Measurements from ENCODE around the gene OTUD5. TPM values are rescaled to one million over a fixed set of nuclear protein-coding genes. Genes with fewer than 3 reads are reported as not detected.

OTUD5 gene
- total and polyA plus RNA-seq, 4 donors: 26.4 to 50.6 (median 42.4) TPM

DNA sequence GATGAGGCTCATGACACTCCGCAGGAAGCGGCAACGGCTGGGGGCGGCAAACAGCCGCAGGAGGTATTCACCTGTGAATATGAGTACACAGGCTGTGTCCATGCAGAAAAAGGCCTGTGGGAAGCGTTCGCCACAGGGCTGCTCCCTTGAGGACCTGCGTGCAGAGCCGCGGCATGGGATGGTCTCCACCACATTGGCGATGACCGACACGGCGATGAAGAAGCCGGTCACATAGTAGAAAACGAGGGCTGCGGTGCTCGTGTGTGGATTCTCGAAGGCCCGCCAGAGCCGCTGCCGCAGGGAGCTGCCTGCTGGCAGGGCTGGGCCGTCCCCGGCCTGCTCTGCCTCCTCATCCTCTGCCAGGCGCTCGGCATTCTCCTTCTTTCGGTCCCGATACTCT is 12.1 kb upstream of the OTUD5 start:
- no peaks in the 10 kb centered on the region for H3K9me3 ChIP-seq (ENCODE audit: control insufficient read depth, low read length)
- no peak for ATAC-seq (ENCODE audit: low FRiP score)

DNA sequence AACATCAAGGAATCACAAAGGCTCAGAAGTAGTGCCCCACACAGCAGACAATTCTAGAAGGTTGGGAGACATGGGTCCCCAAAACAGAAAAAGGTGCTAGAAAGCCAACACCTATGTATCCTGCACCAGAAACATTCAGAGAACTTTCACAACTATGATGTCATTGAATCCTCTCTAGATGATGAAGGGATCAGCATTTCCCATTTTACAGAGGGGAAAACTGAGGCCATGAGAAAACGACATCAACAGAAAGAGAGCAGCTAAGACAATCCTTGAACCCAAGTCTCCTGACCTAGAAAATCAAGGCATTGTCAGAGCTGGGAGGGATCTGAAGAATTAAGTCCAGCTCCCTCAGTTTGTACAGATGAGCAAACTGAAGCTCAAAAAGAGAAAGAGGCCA is 11.0 kb upstream of the OTUD5 start:
- WGBS, 2 donors: 42 to 83% methylated on average over 1 of the region's 1 CpG

More for the DNA sequence above, 12.1 kb upstream of the OTUD5 start:
- intact Hi-C loops (cut with DNase I): no loop called here
- no peaks in the 10 kb centered on the region for H3K4me1 ChIP-seq (ENCODE audit: control insufficient read depth in 1 of 2, insufficient read depth in 2 of 2, low read length in 2 of 2)
- no peak overlapping the region for H3K4me3 ChIP-seq (ENCODE audit: low read length in 2 of 2)
- no peaks in the 10 kb centered on the region for H3K36me3 ChIP-seq (ENCODE audit: control insufficient read depth in 1 of 2, insufficient read depth in 2 of 2, low read length in 1 of 2)
- no peak overlapping the region for H3K27ac ChIP-seq (ENCODE audit: low read depth in 1 of 2, low read length in 2 of 2)
- peak in 1 of 2 donors; percentile 40 for DNase-seq
- H3K27me3 ChIP-seq (ENCODE audit: control insufficient read depth in 1 of 2, insufficient read depth in 2 of 2, low read length in 1 of 2): no peaks in the 10 kb centered on the region
- 90 to 95% methylated on average over 28 of the region's 28 CpGs for WGBS, 2 donors

DNA sequence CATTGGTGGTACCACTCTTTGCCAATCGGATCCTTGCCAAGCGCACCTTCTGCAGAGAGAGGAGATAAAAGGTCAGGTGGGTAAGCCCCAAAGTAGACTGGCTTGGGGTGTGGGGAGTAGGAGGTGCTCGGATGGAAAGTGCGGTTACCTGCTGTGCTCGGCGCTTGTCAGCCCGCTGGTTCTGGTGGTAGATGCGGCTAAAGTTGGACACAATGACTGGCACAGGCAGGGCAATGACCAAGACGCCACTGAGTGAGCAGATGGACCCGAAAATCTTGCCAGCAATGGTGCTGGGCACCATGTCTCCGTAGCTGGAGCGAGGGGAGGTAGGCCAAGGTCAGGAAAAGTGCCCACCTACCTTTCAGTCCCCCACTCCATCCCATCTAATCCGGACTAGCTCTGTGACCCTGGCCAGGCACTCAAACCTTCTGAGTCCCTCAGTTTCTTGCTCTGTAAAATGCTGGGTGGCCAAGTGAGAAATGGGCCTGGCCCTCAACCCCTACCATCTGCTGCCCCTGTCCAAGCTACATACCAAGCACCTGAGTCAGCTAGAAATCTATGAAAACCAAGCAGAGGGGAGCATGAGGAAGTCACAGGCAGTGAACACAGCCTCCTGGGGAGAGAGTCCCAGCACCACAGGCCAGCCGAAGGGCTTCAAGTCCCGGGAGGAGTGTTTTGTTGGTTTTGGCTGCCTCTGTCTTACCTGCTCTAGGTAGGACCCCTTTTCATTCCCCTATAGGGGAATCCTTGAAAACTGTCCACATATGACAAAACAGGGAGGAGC is 9.6 kb upstream of the OTUD5 start:
- DNase-seq: peak in 1 of 2 donors; percentile 27
- no peaks in the 10 kb centered on the region for H3K9me3 ChIP-seq (ENCODE audit: control insufficient read depth, low read length)
- H3K36me3 ChIP-seq (ENCODE audit: control insufficient read depth in 1 of 2, insufficient read depth in 2 of 2, low read length in 1 of 2): no peaks in the 10 kb centered on the region
- H3K4me3 ChIP-seq (ENCODE audit: low read length in 2 of 2): no peak overlapping the region
- WGBS, 2 donors: 73 to 80% methylated on average over 15 of the region's 15 CpGs
- H3K27ac ChIP-seq (ENCODE audit: low read depth in 1 of 2, low read length in 2 of 2): peak overlapping the region in 1 of 2 donors; percentile 10
- H3K4me1 ChIP-seq (ENCODE audit: control insufficient read depth in 1 of 2, insufficient read depth in 2 of 2, low read length in 2 of 2): no peaks in the 10 kb centered on the region
- ATAC-seq (ENCODE audit: low FRiP score): no peak
- H3K27me3 ChIP-seq (ENCODE audit: control insufficient read depth in 1 of 2, insufficient read depth in 2 of 2, low read length in 1 of 2): no peaks in the 10 kb centered on the region
- intact Hi-C loops (cut with DNase I): no loop called here

More for the DNA sequence above, 11.0 kb upstream of the OTUD5 start:
- Histone ChIP-seq H3K27ac (ENCODE audit: low read depth in 1 of 2, low read length in 2 of 2) (no peak overlapping the region), H3K36me3 (ENCODE audit: control insufficient read depth in 1 of 2, insufficient read depth in 2 of 2, low read length in 1 of 2) (no peaks in the 10 kb centered on the region), H3K4me3 (ENCODE audit: low read length in 2 of 2) (no peak overlapping the region), H3K4me1 (ENCODE audit: control insufficient read depth in 1 of 2, insufficient read depth in 2 of 2, low read length in 2 of 2) (no peaks in the 10 kb centered on the region), H3K27me3 (ENCODE audit: control insufficient read depth in 1 of 2, insufficient read depth in 2 of 2, low read length in 1 of 2) (no peaks in the 10 kb centered on the region), H3K9me3 (ENCODE audit: control insufficient read depth, low read length) (no peaks in the 10 kb centered on the region)
- intact Hi-C loops (cut with DNase I): no loop called here
- ATAC-seq (ENCODE audit: low FRiP score) (no peak), DNase-seq (no peak)

DNA sequence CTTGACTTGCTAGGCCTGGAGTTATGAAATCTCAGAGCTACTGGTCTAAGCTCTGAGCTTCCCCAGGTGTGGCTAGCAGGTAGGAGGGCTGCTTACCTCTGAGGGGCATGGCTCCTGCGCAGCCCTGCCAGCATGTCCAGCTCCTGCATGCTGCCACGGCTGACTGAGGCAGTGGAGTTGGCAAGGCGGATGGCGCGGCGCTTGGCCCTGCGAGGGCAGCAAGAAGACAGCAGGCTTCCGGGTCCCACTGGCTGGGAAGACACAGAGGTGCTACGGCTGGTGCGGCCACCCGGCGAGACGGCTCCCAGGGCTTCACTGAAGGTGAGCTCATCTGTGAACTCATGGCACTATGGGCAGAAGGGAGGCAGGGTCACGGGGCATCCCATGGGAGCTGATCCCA is 8.6 kb upstream of the OTUD5 start:
- WGBS, 2 donors: 91 to 93% methylated on average over 14 of the region's 14 CpGs
- no peaks in the 10 kb centered on the region for H3K36me3 ChIP-seq (ENCODE audit: control insufficient read depth in 1 of 2, insufficient read depth in 2 of 2, low read length in 1 of 2)
- H3K27me3 ChIP-seq (ENCODE audit: control insufficient read depth in 1 of 2, insufficient read depth in 2 of 2, low read length in 1 of 2): no peaks in the 10 kb centered on the region
- H3K27ac ChIP-seq (ENCODE audit: low read depth in 1 of 2, low read length in 2 of 2): no peak overlapping the region
- H3K9me3 ChIP-seq (ENCODE audit: control insufficient read depth, low read length): no peaks in the 10 kb centered on the region
- ATAC-seq (ENCODE audit: low FRiP score) (no peak), DNase-seq (peak in 1 of 2 donors; percentile 35)
- intact Hi-C loops (cut with DNase I): no loop called here
- H3K4me3 ChIP-seq (ENCODE audit: low read length in 2 of 2): no peak overlapping the region
- no peaks in the 10 kb centered on the region for H3K4me1 ChIP-seq (ENCODE audit: control insufficient read depth in 1 of 2, insufficient read depth in 2 of 2, low read length in 2 of 2)

DNA sequence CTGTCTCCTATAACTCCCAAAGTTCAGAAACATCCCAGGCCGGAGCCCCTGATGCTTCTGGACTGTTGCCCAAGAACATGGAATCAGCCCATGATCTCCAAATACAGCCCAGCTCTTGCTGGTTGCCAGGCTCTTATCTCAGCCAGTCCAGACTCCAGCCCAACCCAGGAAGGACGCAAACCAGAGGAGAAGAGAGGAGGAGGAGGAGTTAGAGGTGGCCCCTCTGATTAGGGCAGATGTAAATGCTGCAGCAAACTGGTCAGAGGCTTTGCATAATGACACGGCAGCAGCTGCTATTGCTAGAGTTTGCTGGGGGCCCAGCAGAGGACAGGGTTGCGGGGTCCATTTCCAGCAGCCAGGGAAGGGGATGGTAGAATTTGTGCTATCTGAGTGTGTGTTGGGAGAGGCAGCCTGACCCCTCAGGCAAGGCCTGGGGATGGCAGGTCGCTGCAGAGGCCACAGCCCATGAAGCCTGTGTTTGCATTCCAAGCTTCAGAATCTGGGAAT is 4.2 kb upstream of the OTUD5 start:
- Histone ChIP-seq H3K27me3 (ENCODE audit: control insufficient read depth in 1 of 2, insufficient read depth in 2 of 2, low read length in 1 of 2) (no peaks in the 10 kb centered on the region), H3K36me3 (ENCODE audit: control insufficient read depth in 1 of 2, insufficient read depth in 2 of 2, low read length in 1 of 2) (no peaks in the 10 kb centered on the region), H3K9me3 (ENCODE audit: control insufficient read depth, low read length) (no peaks in the 10 kb centered on the region), H3K4me1 (ENCODE audit: control insufficient read depth in 1 of 2, insufficient read depth in 2 of 2, low read length in 2 of 2) (peaks cover 0 to 2% of the 10 kb centered on the region in 2 donors), H3K4me3 (ENCODE audit: low read length in 2 of 2) (no peak overlapping the region), H3K27ac (ENCODE audit: low read depth in 1 of 2, low read length in 2 of 2) (peak overlapping the region in 1 of 2 donors; percentile 34)
- 13 to 29% methylated on average over 5 of the region's 5 CpGs for WGBS, 2 donors
- DNase-seq (peak in 1 of 2 donors; percentile 46), ATAC-seq (ENCODE audit: low FRiP score) (no peak)
- intact Hi-C loops (cut with DNase I): no loop called here

DNA sequence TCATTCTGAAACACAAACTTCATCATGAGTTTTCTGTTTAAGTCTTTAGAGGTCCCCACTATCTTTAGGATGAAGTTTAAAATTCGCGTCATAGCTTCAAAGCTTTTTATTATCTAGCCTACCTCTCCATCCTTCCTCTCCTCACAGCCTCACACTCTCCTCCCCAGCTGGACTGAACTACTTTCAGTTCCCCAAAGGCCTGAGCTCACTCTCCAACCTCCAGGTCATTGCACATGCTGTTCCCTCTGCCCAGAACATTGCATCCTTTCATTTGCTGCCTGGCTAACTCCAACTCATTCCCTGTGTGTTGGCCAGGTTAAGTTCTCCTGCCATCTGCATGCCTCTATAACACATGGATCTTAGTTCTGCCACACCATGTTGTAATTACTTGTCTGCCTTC is 2.9 kb upstream of the OTUD5 start:
- Histone ChIP-seq H3K9me3 (ENCODE audit: control insufficient read depth, low read length) (no peaks in the 10 kb centered on the region), H3K27ac (ENCODE audit: low read depth in 1 of 2, low read length in 2 of 2) (no peak overlapping the region), H3K4me1 (ENCODE audit: control insufficient read depth in 1 of 2, insufficient read depth in 2 of 2, low read length in 2 of 2) (peaks cover 0 to 2% of the 10 kb centered on the region in 2 donors), H3K4me3 (ENCODE audit: low read length in 2 of 2) (no peak overlapping the region), H3K27me3 (ENCODE audit: control insufficient read depth in 1 of 2, insufficient read depth in 2 of 2, low read length in 1 of 2) (no peaks in the 10 kb centered on the region), H3K36me3 (ENCODE audit: control insufficient read depth in 1 of 2, insufficient read depth in 2 of 2, low read length in 1 of 2) (no peaks in the 10 kb centered on the region)
- intact Hi-C loops (cut with DNase I): no loop called here
- DNase-seq (peak in 1 of 2 donors; percentile 17), ATAC-seq (ENCODE audit: low FRiP score) (no peak)
- WGBS, 2 donors: 79 to 94% methylated on average over 2 of the region's 2 CpGs

DNA sequence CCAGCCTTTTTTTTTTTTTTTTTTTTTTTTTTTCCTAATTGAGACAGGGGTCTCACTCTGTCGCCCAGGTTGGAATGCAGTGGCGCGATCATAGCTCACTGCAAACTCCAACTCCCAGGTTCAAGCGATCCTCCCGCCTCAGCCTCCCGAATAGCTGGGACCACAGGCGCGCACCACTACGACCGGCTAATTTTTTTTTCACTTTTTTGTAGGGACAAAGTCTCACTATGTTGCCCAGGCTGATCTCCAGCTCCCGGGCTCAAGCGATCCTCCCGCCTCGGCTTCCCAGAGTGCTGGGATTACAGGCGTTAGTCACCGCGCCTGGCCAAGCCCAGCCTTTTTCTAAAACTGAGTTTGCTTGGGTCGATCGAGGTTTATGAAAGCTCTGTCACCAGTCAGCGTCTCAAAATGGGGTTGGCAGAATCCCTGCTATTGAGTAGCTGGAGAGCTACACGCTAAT is 1.3 kb upstream of the OTUD5 start:
- Histone ChIP-seq H3K4me3 (ENCODE audit: low read length in 2 of 2) (peak overlapping the region in 1 of 2 donors; percentile 20), H3K27ac (ENCODE audit: low read depth in 1 of 2, low read length in 2 of 2) (peak overlapping the region in 1 of 2 donors; percentile 76), H3K9me3 (ENCODE audit: control insufficient read depth, low read length) (no peaks in the 10 kb centered on the region), H3K36me3 (ENCODE audit: control insufficient read depth in 1 of 2, insufficient read depth in 2 of 2, low read length in 1 of 2) (no peaks in the 10 kb centered on the region), H3K27me3 (ENCODE audit: control insufficient read depth in 1 of 2, insufficient read depth in 2 of 2, low read length in 1 of 2) (no peaks in the 10 kb centered on the region), H3K4me1 (ENCODE audit: control insufficient read depth in 1 of 2, insufficient read depth in 2 of 2, low read length in 2 of 2) (peaks cover 0 to 2% of the 10 kb centered on the region in 2 donors)
- DNase-seq (peak; percentile 75 to 85), ATAC-seq (ENCODE audit: low FRiP score) (peak; percentile 35)
- WGBS, 2 donors: 0 to 37% methylated on average over 21 of the region's 21 CpGs
- intact Hi-C loops (cut with DNase I): loop anchor here in 1 of 2 donors (5.0 kb wide), 2 partner anchors 41 to 84 kb away; partner anchors contain the start of genes PIM2 and TFE3

DNA sequence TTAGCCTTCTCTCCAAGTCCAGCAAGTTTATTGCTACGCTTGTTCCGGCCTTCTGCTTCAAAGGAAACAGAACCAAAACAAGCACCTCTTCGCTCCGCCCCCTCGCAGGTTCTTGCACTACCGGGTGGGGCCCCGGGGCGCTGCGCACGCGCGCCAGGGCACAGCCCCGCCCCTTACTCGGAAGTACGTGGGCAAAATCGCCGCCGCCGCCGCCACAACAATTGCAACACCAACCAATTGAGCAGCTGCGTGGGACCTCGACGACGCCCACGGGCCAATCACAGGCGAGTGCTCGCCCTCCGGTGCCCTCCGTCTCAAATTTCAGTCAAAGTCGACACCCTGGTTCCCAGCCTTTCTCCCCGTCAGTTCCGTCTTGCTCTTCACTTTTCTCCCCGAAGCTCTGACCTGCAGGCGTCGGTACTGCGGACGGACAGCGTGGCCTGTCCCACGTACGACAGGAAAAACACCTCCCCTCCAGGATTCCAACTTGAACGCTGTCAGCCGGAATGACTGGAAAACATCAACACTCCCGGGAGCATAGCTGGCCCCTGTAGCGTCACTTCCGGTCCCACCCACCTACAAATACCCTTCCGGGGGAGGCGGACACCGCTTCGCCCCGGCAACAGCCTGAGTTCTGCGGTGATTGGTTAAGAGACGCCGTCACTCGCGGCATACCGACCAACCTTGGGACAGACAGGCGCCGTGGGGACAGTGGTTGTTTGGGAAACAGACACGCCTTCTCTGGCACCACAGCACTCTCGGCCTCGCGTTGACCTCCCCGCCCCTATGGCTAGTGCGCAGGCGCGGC is 624 bp upstream of the OTUD5 start:
- DNase-seq (peak; percentile 97 to 98), ATAC-seq (ENCODE audit: low FRiP score) (peak; percentile 95)
- H3K4me1 ChIP-seq (ENCODE audit: control insufficient read depth in 1 of 2, insufficient read depth in 2 of 2, low read length in 2 of 2): peaks cover 0 to 2% of the 10 kb centered on the region in 2 donors
- H3K27me3 ChIP-seq (ENCODE audit: control insufficient read depth in 1 of 2, insufficient read depth in 2 of 2, low read length in 1 of 2): no peaks in the 10 kb centered on the region
- H3K4me3 ChIP-seq (ENCODE audit: low read length in 2 of 2): peak overlapping the region; percentile 61 to 67
- H3K36me3 ChIP-seq (ENCODE audit: control insufficient read depth in 1 of 2, insufficient read depth in 2 of 2, low read length in 1 of 2): no peaks in the 10 kb centered on the region
- intact Hi-C loops (cut with DNase I): loop anchor here in 1 of 2 donors (5.0 kb wide), 2 partner anchors 41 to 84 kb away; partner anchors contain the start of genes PIM2 and TFE3
- no peaks in the 10 kb centered on the region for H3K9me3 ChIP-seq (ENCODE audit: control insufficient read depth, low read length)
- H3K27ac ChIP-seq (ENCODE audit: low read depth in 1 of 2, low read length in 2 of 2): peak overlapping the region in 1 of 2 donors; percentile 97
- WGBS, 2 donors: 0 to 38% methylated on average over 66 of the region's 66 CpGs

Measured in aorta (tissue), 5 donors.